ENCODE measurements around the gene KLHDC8B.

The KLHDC8B gene

GRCh38 chr3:49171119-49171774 is at the start of gene KLHDC8B:
TSS of gene KLHDC8B (plus strand) at chr3:49171598. CDS start at chr3:49172770, 1,172 bp downstream.
- DNase-seq, result peak; percentile 89

GRCh38 chr3:49122022-49122421 is 49.4 kb upstream of the KLHDC8B start:
- no peak for DNase-seq

GRCh38 chr3:49122451-49122850 is 48.9 kb upstream of the KLHDC8B start:
- DNase-seq, result no peak

- DNase-seq, result no peak
Observed at GRCh38 chr3:49122886-49123545, 48.4 kb upstream of the KLHDC8B start.

- DNase-seq, result no peak
Observed at GRCh38 chr3:49123687-49124086, 47.7 kb upstream of the KLHDC8B start.

GRCh38 chr3:49124203-49124602 is 47.2 kb upstream of the KLHDC8B start:
- no peak for DNase-seq

- no peak for DNase-seq
Observed at GRCh38 chr3:49124991-49125670, 46.3 kb upstream of the KLHDC8B start.

- no peak for DNase-seq
Observed at GRCh38 chr3:49131040-49131439, 40.4 kb upstream of the KLHDC8B start.

- DNase-seq, result no peak
Observed at GRCh38 chr3:49131576-49131975, 39.8 kb upstream of the KLHDC8B start.

GRCh38 chr3:49132073-49132436 is 39.3 kb upstream of the KLHDC8B start:
- DNase-seq, result no peak

- DNase-seq, result no peak
Observed at GRCh38 chr3:49132437-49133225, 38.8 kb upstream of the KLHDC8B start, which contains the start of gene LAMB2. TSS of gene LAMB2 (minus strand) at chr3:49133050. CDS start at chr3:49132867, 183 bp downstream.

- no peak for DNase-seq
Observed at GRCh38 chr3:49133226-49133951, 38.0 kb upstream of the KLHDC8B start.

- DNase-seq, result no peak
Observed at GRCh38 chr3:49134471-49135265, 36.7 kb upstream of the KLHDC8B start.

GRCh38 chr3:49135499-49135898 is 35.9 kb upstream of the KLHDC8B start:
- DNase-seq, result no peak

GRCh38 chr3:49140080-49140479 is 31.3 kb upstream of the KLHDC8B start:
- DNase-seq, result no peak

- no peak for DNase-seq
Observed at GRCh38 chr3:49148159-49148558, 23.2 kb upstream of the KLHDC8B start.

GRCh38 chr3:49151610-49152009 is 19.8 kb upstream of the KLHDC8B start:
- no peak for DNase-seq

GRCh38 chr3:49153349-49153912 is 18.0 kb upstream of the KLHDC8B start:
- DNase-seq, result no peak

- no peak for DNase-seq
Observed at GRCh38 chr3:49157289-49157688, 14.1 kb upstream of the KLHDC8B start.

- DNase-seq, result peak; percentile 71
Observed at GRCh38 chr3:49158103-49158709, 13.2 kb upstream of the KLHDC8B start.

- DNase-seq, result no peak
Observed at GRCh38 chr3:49158792-49159191, 12.6 kb upstream of the KLHDC8B start.

All from activated CD4-positive, alpha-beta T cell treated with anti-CD3 and anti-CD28 coated beads, Interleukin-2, Interleukin-6, amounts not matched to agents 100 ng/mL and 50 ng/mL, durations not matched to agents 16 hours and 8 hours (primary cell).